ENCODE measurements around the gene TRPC6.

DNA sequence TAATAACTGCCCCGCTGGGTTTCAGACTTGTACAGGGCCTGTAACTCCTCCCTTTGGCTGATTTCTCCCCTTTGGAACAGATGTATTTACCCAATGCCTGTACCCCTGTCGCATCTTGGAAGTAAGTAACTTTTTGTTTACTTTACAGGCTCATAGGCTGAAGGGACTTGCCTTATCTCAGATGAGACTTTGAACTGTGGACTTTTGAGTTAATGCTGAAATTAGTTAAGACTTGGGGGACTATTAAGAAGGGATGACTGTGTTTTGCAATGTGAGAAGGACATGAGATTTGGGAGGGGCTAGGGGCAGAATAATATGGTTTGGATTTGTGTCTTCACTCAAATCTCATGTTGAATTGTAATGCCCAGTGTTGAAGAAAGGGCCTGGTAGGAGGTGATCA is 62.0 kb downstream of the TRPC6 start:
- TF ChIP-seq POLR2AphosphoS5 (IDR thresholded peaks at IDR 0.05) (no peak), EP300 (IDR thresholded peaks at IDR 0.05) (no peak)
- TF ChIP-seq, protein P1, sequence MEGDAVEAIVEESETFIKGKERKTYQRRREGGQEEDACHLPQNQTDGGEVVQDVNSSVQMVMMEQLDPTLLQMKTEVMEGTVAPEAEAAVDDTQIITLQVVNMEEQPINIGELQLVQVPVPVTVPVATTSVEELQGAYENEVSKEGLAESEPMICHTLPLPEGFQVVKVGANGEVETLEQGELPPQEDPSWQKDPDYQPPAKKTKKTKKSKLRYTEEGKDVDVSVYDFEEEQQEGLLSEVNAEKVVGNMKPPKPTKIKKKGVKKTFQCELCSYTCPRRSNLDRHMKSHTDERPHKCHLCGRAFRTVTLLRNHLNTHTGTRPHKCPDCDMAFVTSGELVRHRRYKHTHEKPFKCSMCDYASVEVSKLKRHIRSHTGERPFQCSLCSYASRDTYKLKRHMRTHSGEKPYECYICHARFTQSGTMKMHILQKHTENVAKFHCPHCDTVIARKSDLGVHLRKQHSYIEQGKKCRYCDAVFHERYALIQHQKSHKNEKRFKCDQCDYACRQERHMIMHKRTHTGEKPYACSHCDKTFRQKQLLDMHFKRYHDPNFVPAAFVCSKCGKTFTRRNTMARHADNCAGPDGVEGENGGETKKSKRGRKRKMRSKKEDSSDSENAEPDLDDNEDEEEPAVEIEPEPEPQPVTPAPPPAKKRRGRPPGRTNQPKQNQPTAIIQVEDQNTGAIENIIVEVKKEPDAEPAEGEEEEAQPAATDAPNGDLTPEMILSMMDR (IDR thresholded peaks at IDR 0.05): no peak
